Left renal pelvis (tissue), 4 donors: Measurements from ENCODE around the gene EYS. TPM values are rescaled to one million over a fixed set of nuclear protein-coding genes. Genes with fewer than 3 reads are reported as not detected.
"Not testable (repeated sequence)": the region's sequence is repeated elsewhere in the genome, so short reads cannot be mapped to it uniquely, and the experiment has no call there.

ENCODE experiments used
- DNase-seq, 4 donors: peaks; one replicate each; pipeline ENCODE4 v3.0.0-alpha.2; 2013; ENCODE audit warnings: low read depth in 4 of 4, low spot score in 3 of 4
- polyA plus RNA-seq, 4 donors: library from polyadenylated mRNA; unstranded; fragments of 120-200 nt; gene quantifications; one replicate each; pipeline ENCODE4 v1.2.1, GENCODE V29; 2013; ENCODE audit not compliant: insufficient read length in 4 of 4

EYS gene
- polyA plus RNA-seq, 4 donors: 0.66 to 1.1 (median 0.72) TPM

DNA sequence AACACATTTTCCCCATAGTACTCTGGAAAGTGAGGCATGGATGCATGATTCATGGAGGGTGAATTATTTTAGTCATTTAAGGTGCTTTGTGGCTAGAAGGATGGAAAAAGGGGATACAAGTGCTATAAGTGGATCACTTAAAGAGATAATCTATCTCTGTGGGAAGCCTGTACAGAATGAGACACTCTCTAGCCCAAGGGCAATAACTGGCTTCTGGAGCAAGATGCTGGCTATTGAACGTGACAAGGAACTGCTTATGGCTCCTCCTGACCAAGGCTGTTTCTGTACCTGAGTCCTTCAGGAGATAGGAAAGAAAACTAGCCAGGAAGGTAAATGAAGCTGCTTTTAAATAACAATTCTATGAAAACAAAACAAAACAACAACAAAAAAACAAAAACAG is 590.7 kb downstream of the EYS start:
- DNase-seq: no peak

DNA sequence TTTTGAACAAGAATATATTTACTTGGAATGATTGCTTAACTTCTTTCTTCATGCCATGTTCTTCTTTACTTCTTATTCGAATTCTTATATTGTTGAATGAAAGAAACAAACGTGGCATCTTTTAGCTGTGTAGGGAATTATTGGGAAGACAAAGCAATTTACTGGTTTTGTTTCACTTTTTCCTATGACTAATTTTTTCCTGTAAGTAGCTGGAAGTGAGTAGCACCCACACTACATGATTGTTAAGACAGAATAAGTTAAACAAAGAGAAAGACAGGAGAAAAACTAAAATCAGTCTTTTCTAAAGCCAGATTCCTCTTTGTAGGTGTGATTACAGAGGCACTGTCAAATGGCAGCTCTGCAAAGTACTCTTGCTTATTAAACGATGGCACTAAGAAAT is 593.4 kb downstream of the EYS start:
- DNase-seq: no peak

DNA sequence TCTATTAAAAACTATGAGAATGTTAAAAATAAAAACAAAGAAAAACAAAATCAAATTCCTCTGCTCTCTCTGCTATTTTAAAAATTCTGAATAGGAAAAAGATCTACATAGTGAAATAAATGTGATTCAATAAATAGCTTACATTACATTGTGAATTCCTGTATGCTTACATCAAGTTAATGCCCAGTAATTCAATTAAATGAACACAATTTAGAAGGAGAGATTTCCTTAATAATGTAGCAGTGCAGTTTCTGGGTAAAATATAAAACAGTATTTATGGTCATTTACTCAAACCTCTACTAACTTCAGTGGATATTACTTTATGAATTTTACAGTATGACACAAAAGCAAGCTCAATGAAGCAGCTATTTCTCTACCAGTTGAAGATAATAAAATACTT is 594.6 kb downstream of the EYS start:
- DNase-seq: no peak

- no peak for DNase-seq
Measured at GRCh38 chr6:65110031-65110430, 597.0 kb downstream of the EYS start.

DNA sequence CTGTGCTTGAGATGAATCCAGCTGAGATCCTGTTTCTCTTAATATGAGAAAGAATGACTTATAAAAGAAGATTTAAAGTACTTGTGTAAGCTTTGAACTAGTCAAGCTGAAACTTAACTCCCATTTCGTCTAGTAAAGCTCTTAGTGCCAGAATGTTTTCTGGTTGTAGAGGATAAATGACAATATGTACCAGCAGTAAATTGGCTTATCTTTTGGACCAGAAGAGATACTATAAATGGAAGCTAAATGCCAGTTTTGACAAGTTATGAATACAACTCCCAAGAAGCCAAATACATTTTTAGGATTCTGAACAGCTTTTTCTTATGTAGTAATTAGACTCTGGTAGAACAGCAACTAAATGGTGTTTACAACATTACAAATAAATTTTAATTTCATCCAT is 608.7 kb downstream of the EYS start:
- no peak for DNase-seq

DNA sequence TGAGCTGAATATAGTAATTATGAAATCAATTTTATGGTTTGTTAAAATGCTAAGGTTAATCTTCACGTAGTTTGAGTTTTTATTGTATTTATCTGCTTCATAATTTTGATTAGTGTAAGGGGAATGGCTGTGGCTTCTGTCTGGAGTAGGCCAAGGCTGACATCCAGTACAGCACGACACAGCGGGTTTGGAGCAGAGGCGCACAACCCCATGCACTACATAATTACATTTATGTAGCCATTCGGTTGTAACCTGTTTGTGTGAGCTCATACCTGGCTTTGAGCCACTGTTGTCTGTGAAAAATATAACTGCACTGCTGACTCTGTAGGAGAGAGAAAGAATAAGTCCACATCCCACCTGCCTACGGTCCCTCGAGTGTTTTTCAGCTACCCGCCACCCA is 615.5 kb downstream of the EYS start:
- DNase-seq: no peak

DNA sequence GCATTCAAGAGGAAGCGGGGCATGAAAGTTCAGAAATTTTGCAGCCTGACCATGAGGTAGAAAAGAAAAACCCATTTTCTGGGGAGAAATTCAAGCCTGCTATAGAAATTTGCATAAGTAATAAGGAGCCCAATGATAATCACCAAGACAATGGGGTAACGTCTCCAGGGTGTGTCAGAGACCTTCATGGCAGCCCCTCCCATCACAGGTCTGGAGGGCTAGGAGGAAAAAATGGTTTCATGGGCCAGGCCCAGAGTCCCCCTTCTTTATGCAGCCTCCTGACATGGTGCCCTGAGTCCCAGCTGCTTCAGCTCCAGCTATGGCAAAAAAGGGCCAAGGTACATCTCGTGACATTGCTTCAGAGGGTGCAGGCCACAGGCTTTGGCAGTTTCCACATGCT is 618.5 kb downstream of the EYS start:
- no peak for DNase-seq

DNA sequence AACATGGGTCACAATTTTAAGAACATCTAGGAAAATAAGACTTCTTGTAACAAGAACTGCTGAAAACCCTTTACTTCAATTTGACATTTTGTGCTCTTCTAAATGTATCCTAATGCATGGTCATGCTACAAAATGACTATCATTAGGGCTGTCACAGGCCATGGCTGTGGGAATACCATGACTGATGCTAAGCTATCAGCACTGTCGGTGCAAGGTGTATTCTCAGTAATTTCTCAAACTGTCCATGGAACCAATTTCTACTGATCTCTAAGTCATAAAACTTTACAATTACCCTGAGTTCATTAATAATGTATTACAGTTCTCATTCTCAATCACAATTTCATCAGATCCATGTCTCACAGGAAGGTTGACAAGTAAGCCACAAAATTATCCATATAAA is 625.3 kb downstream of the EYS start:
- DNase-seq: no peak

- no peak for DNase-seq
Measured at GRCh38 chr6:65075705-65076230, 631.3 kb downstream of the EYS start.

- DNase-seq: no peak
Measured at GRCh38 chr6:65072500-65072899, 634.5 kb downstream of the EYS start.

GRCh38 chr6:65071480-65071879 is 635.5 kb downstream of the EYS start:
- DNase-seq: no peak

DNA sequence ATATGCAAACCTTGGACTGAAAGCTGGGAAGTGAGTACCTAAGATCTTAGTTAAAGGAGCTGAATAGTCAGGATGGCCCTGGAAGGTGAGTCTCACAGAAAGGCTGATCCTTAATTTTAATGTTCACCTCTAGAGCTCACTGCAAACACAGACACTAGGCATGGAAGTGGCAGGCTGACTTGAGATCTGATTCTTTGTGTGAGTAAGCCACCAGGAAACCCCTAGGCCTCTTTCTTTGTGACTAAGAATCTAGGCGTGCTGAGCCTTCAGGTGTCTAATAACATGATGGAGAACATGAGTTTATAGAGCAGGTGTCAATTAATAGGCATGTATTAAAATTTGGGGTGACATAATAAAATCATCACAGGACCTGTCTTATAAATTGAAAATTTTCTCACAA is 642.2 kb downstream of the EYS start:
- no peak for DNase-seq

GRCh38 chr6:65059568-65059967 is 647.5 kb downstream of the EYS start:
- no peak for DNase-seq

DNA sequence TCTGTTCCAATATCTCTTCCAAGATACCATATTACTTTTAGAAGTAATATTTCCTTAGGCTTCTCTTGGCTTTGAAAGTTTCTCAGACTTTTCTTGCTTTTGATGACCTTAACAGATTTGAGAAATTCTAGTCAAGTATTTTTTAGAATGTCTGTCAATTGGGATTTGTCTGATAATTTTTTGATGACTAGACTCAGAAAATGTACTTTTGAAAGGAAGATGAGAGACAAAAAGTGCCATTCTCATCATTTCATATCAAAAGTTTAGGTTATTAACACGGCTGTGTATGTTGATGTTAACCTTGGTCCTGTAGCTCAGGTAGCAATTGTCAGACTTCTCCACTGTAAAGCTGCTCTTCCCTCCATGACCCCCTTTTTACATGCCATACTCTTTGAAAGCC is 651.5 kb downstream of the EYS start:
- DNase-seq: no peak

DNA sequence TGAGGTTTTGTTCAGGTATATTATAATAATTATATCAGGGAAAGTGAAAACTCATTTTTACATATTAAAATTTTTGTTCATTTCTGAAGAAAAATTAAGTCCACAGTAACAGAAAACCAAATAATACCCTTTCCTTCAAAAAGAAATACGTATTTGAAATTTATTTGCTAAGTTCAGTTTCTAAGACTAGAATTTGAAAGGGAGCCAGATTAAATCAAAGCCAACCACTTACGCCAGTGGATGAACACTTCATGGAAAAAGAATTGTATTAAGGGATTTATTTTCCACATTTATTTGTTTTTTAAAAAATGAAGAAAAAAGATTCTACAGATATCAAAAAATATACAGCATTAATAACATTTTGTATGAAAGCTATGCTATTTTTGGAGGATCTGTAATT is 654.4 kb downstream of the EYS start:
- DNase-seq: no peak

- no peak for DNase-seq
Measured at GRCh38 chr6:65045801-65046200, 661.2 kb downstream of the EYS start.

- no peak for DNase-seq
Measured at GRCh38 chr6:65014006-65014405, 693.0 kb downstream of the EYS start.

- DNase-seq: no peak
Measured at GRCh38 chr6:65006788-65007187, 700.2 kb downstream of the EYS start.

- no peak for DNase-seq
Measured at GRCh38 chr6:65004283-65004682, 702.7 kb downstream of the EYS start.

DNA sequence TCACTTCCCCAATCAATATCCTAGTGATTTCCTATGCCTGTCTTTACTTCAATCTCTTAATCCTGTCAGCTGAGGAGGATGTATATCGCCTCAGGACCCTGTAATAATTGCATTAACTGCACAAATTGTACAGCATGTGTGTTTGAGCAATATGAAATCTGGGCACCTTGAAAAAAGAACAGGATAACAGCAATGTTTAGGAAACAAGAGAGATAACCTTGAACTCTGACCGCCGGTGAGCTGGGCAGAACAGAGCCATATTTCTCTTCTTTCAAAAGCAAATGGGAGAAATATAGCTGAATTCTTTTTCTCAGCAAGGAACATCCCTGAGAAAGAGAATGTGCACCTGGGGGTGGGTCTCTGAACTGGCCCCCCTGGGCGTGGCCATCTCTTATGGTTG is 704.1 kb downstream of the EYS start:
- DNase-seq: not testable (repeated sequence)

DNA sequence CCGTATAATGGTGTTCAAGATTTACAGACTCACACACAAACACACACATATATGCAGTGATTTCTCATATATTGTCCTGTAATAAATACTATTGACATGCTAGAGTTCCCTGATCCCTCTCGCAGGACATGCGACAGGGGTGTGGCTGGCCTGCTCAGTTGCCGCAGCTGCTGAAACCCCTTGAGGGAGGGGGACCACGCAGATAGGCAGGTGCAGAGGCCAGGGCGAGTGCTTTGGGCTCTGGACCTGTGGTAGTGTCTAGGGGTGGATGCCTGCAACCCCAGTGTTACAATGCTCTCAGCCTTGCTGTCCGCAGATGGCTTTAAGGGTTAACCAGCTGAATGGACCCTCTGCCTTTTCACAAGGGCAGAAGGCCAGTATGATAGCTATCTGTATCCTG is 706.2 kb downstream of the EYS start:
- no peak for DNase-seq

DNA sequence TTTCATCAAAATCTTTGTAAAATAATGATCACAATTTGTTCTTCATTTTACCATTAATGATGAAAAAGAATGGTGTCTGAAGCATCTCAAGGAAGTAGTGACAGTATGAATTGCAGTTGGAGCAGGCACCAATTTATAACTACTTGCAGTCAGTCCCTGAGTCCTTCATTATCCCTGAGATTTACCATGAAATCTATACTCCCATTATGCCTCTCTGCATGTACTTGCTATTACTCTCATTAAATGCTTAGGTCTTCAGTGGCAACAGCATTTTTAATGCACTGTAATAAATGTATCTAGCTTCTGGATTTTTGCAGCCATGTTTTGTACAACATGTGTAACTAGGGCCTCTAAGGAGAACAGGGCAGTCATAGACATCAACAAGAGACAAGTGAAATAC is 708.8 kb downstream of the EYS start:
- DNase-seq: no peak

DNA sequence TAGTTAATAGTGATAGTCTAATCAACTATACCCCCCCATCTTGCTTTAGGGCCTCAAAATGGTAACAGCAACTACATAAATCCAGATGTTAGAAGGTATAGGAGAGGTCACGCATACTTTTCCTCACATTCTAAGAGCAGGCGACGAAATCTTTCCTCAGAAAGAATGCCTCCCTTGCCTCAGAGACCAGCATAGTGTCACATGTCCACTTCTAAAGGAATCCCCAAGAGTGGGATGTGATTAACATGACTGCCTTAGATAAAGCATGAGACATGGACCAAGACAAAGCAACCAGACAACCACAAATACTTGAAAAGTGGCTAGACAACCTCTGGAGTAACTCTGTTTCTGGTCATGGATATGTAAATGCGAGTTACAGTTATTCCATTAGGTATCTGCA is 710.7 kb downstream of the EYS start:
- DNase-seq: no peak
